HG03521 (cell line): ENCODE data around the gene PRXL2B.
"Not testable (repeated sequence)": the region's sequence is repeated elsewhere in the genome, so short reads cannot be mapped to it uniquely, and the experiment has no call there.

ENCODE experiments used
- ATAC-seq: cut with Tn5 transposase; IDR thresholded peaks from one replicate; pipeline ENCODE4 v1.9.1; 2021; ENCODE audit warnings: mild to moderate bottlenecking, moderate library complexity; ENCODE audit not compliant: unreplicated experiment

Gene PRXL2B

GRCh38 chr1:2611031-2611501, 24.5 kb downstream of the PRXL2B start:
- no peak for ATAC-seq

GRCh38 chr1:2611621-2612437, 25.3 kb downstream of the PRXL2B start:
- ATAC-seq = no peak

GRCh38 chr1:2612591-2613365, 26.2 kb downstream of the PRXL2B start:
- ATAC-seq = no peak

GRCh38 chr1:2614145-2614544, 27.6 kb downstream of the PRXL2B start:
- no peak for ATAC-seq

GRCh38 chr1:2617971-2618470, 31.4 kb downstream of the PRXL2B start:
- no peak for ATAC-seq

- ATAC-seq = no peak
Observed at GRCh38 chr1:2623571-2624337, 37.2 kb downstream of the PRXL2B start.

- ATAC-seq = no peak
Observed at GRCh38 chr1:2624735-2625300, 38.2 kb downstream of the PRXL2B start.

- no peak for ATAC-seq
Observed at GRCh38 chr1:2625311-2625710, 38.7 kb downstream of the PRXL2B start.

GRCh38 chr1:2625748-2626147, 39.2 kb downstream of the PRXL2B start:
- ATAC-seq = not testable (repeated sequence)

- no peak for ATAC-seq
Observed at GRCh38 chr1:2627746-2628145, 41.2 kb downstream of the PRXL2B start.

- no peak for ATAC-seq
Observed at GRCh38 chr1:2628191-2628932, 41.8 kb downstream of the PRXL2B start.

- no peak for ATAC-seq
Observed at GRCh38 chr1:2628933-2629626, 42.5 kb downstream of the PRXL2B start.

- no peak for ATAC-seq
Observed at GRCh38 chr1:2629627-2630497, 43.3 kb downstream of the PRXL2B start.

GRCh38 chr1:2630498-2631135, 44.0 kb downstream of the PRXL2B start:
- no peak for ATAC-seq

GRCh38 chr1:2631136-2632050, 44.8 kb downstream of the PRXL2B start:
- no peak for ATAC-seq

- ATAC-seq = no peak
Observed at GRCh38 chr1:2632051-2632430, 45.5 kb downstream of the PRXL2B start.
